OCI-LY1 (cell line): Measurements from ENCODE around the gene MANSC4.

Experiments
- CTCF ChIP-seq: fragments of 200-600 bp; sonication (generic), shearing (Covaris generic); IDR thresholded peaks from 2 replicates; pipeline ENCODE4 v1.5.1; 2017; ENCODE audit warnings: mild to moderate bottlenecking, antibody characterized with exemption, low read length, moderate library complexity, mixed read lengths
- EZH2 ChIP-seq: fragments of 200-600 bp; sonication (generic), shearing (Covaris generic); IDR thresholded peaks from 2 replicates; pipeline ENCODE4 v1.8.0; 2017; ENCODE audit warnings: borderline replicate concordance, mixed run types, mild to moderate bottlenecking, antibody characterized with exemption, low read length, moderate library complexity, mixed read lengths

GRCh38 chr12:27730097-27730588 lies 49.9 kb downstream of the MANSC4 start:
- TF ChIP-seq CTCF (no peak), EZH2 (no peak)
